Activated gamma-delta T cell treated with Interleukin-2 at 50 U/mL for 16 hours (primary cell): ENCODE data around the gene AUH.

Experiments
- DNase-seq: peaks from one replicate; pipeline ENCODE4 v3.0.0-alpha.2; 2020

The AUH gene

GRCh38 chr9:91285729-91286353 is 75.9 kb downstream of the AUH start:
- DNase-seq = no peak

- no peak for DNase-seq
Observed at GRCh38 chr9:91282292-91282691, 79.4 kb downstream of the AUH start.

GRCh38 chr9:91279296-91280204 is 82.2 kb downstream of the AUH start:
- DNase-seq = no peak

GRCh38 chr9:91276513-91276912 is 85.2 kb downstream of the AUH start:
- no peak for DNase-seq

GRCh38 chr9:91275655-91276054 is 86.1 kb downstream of the AUH start:
- DNase-seq = no peak

- no peak for DNase-seq
Observed at GRCh38 chr9:91274949-91275492, 86.7 kb downstream of the AUH start.

GRCh38 chr9:91273853-91274552 is 87.7 kb downstream of the AUH start:
- DNase-seq = no peak

- DNase-seq = no peak
Observed at GRCh38 chr9:91271156-91271555, 90.6 kb downstream of the AUH start.

- DNase-seq = no peak
Observed at GRCh38 chr9:91269907-91270491, 91.7 kb downstream of the AUH start.

- DNase-seq = no peak
Observed at GRCh38 chr9:91266448-91266847, 95.3 kb downstream of the AUH start.

GRCh38 chr9:91265514-91265913 is 96.2 kb downstream of the AUH start:
- DNase-seq = no peak

- no peak for DNase-seq
Observed at GRCh38 chr9:91261417-91261816, 100.3 kb downstream of the AUH start.

GRCh38 chr9:91259162-91259561 is 102.6 kb downstream of the AUH start:
- DNase-seq = no peak

- DNase-seq = no peak
Observed at GRCh38 chr9:91258451-91258850, 103.3 kb downstream of the AUH start.

GRCh38 chr9:91256235-91256634 is 105.5 kb downstream of the AUH start:
- DNase-seq = no peak

- no peak for DNase-seq
Observed at GRCh38 chr9:91255327-91255726, 106.4 kb downstream of the AUH start.

- DNase-seq = peak; percentile 16
Observed at GRCh38 chr9:91253488-91253887, 108.2 kb downstream of the AUH start.

- DNase-seq = no peak
Observed at GRCh38 chr9:91248707-91249106, 113.0 kb downstream of the AUH start.

GRCh38 chr9:91247278-91247677 is 114.4 kb downstream of the AUH start:
- DNase-seq = no peak

- no peak for DNase-seq
Observed at GRCh38 chr9:91246846-91247245, 114.9 kb downstream of the AUH start.

GRCh38 chr9:91245431-91246313 is 116.0 kb downstream of the AUH start:
- DNase-seq = no peak

GRCh38 chr9:91243029-91243428 is 118.7 kb downstream of the AUH start:
- DNase-seq = no peak
